Measurements from ENCODE around the gene DNAJB2. TPM values are rescaled to one million over a fixed set of nuclear protein-coding genes. Genes with fewer than 3 reads are reported as not detected.

Gene DNAJB2
- total RNA-seq, 1 donor from 2014 or later: 60.9 TPM

- Histone ChIP-seq H3K4me3 (ENCODE audit: low read depth, low read length) (no peak overlapping the region), H3K27me3 (ENCODE audit: control insufficient read depth, insufficient read depth, low read length) (no peaks in the 10 kb centered on the region), H3K36me3 (ENCODE audit: control insufficient read depth, insufficient read depth, low read length) (no peaks in the 10 kb centered on the region)
- DNase-seq (ENCODE audit: low read depth): no peak
- no peak for TF ChIP-seq CTCF (IDR thresholded peaks at IDR 0.05; ENCODE audit: insufficient read depth, low read length, poor library complexity, severe bottlenecking)
Observed at GRCh38 chr2:219282375-219282774, 3.2 kb downstream of the DNAJB2 start.

- no peak for TF ChIP-seq CTCF (IDR thresholded peaks at IDR 0.05; ENCODE audit: insufficient read depth, low read length, poor library complexity, severe bottlenecking)
- Histone ChIP-seq H3K36me3 (ENCODE audit: control insufficient read depth, insufficient read depth, low read length) (no peaks in the 10 kb centered on the region), H3K4me3 (ENCODE audit: low read depth, low read length) (no peak overlapping the region), H3K27me3 (ENCODE audit: control insufficient read depth, insufficient read depth, low read length) (no peaks in the 10 kb centered on the region)
- no peak for DNase-seq (ENCODE audit: low read depth)
Observed at GRCh38 chr2:219282943-219283581, 3.9 kb downstream of the DNAJB2 start.

GRCh38 chr2:219284501-219285372, 5.6 kb downstream of the DNAJB2 start:
- no peaks in the 10 kb centered on the region for H3K36me3 ChIP-seq (ENCODE audit: control insufficient read depth, insufficient read depth, low read length)
- H3K27me3 ChIP-seq (ENCODE audit: control insufficient read depth, insufficient read depth, low read length): no peaks in the 10 kb centered on the region
- no peak overlapping the region for H3K4me3 ChIP-seq (ENCODE audit: low read depth, low read length)
- no peak for TF ChIP-seq CTCF (IDR thresholded peaks at IDR 0.05; ENCODE audit: insufficient read depth, low read length, poor library complexity, severe bottlenecking)
- DNase-seq (ENCODE audit: low read depth): no peak

- no peak overlapping the region for H3K4me3 ChIP-seq (ENCODE audit: low read depth, low read length)
- no peak for TF ChIP-seq CTCF (IDR thresholded peaks at IDR 0.05; ENCODE audit: insufficient read depth, low read length, poor library complexity, severe bottlenecking)
- no peak for DNase-seq (ENCODE audit: low read depth)
- no peaks in the 10 kb centered on the region for H3K27me3 ChIP-seq (ENCODE audit: control insufficient read depth, insufficient read depth, low read length)
- H3K36me3 ChIP-seq (ENCODE audit: control insufficient read depth, insufficient read depth, low read length): no peaks in the 10 kb centered on the region
Observed at GRCh38 chr2:219285373-219285735, 6.2 kb downstream of the DNAJB2 start.

GRCh38 chr2:219285894-219286425, 6.8 kb downstream of the DNAJB2 start:
- TF ChIP-seq CTCF (IDR thresholded peaks at IDR 0.05; ENCODE audit: insufficient read depth, low read length, poor library complexity, severe bottlenecking): no peak
- DNase-seq (ENCODE audit: low read depth): no peak
- no peaks in the 10 kb centered on the region for H3K27me3 ChIP-seq (ENCODE audit: control insufficient read depth, insufficient read depth, low read length)
- H3K4me3 ChIP-seq (ENCODE audit: low read depth, low read length): no peak overlapping the region
- H3K36me3 ChIP-seq (ENCODE audit: control insufficient read depth, insufficient read depth, low read length): no peaks in the 10 kb centered on the region
